VCaP (cell line): Measurements from ENCODE around the gene SCN7A.

Source experiments
- H3K27ac ChIP-seq: fragments of 450-650 bp; 2 replicates; pipeline ENCODE4 v1.5.1; 2017
- CTCF ChIP-seq: fragments of 450-650 bp; conservative IDR thresholded peaks from 2 replicates; pipeline ENCODE4 v1.5.1; 2017; ENCODE audit warnings: mild to moderate bottlenecking, moderate library complexity

Gene SCN7A

GRCh38 chr2:166433457-166433856, 60.6 kb downstream of the SCN7A start:
- TF ChIP-seq CTCF = no peak
- H3K27ac ChIP-seq = no peak overlapping the region

GRCh38 chr2:166432331-166432730, 61.7 kb downstream of the SCN7A start:
- no peak for TF ChIP-seq CTCF
- no peak overlapping the region for H3K27ac ChIP-seq

GRCh38 chr2:166424841-166425240, 69.2 kb downstream of the SCN7A start:
- no peak for TF ChIP-seq CTCF
- H3K27ac ChIP-seq = no peak overlapping the region

- no peak overlapping the region for H3K27ac ChIP-seq
- TF ChIP-seq CTCF = peak; percentile 71
These were observed 74.5 kb downstream of the SCN7A start for GRCh38 chr2:166419616-166419934.

- no peak for TF ChIP-seq CTCF
- H3K27ac ChIP-seq = no peak overlapping the region
These were observed 75.0 kb downstream of the SCN7A start for GRCh38 chr2:166418853-166419615.

- peak; percentile 69 for TF ChIP-seq CTCF
- H3K27ac ChIP-seq = no peak overlapping the region
These were observed 76.4 kb downstream of the SCN7A start for GRCh38 chr2:166417669-166418068.

- no peak for TF ChIP-seq CTCF
- H3K27ac ChIP-seq = no peak overlapping the region
These were observed 80.8 kb downstream of the SCN7A start for GRCh38 chr2:166413255-166413654.
